CD14-positive monocyte (primary cell): ENCODE measurements around the gene ST7. TPM values are rescaled to one million over a fixed set of nuclear protein-coding genes. Genes with fewer than 3 reads are reported as not detected.

ENCODE experiments used
- DNase-seq, 3 donors: peaks; one replicate each; pipeline ENCODE4 v3.0.0-alpha.2; 2011 to 2022
- H2AFZ ChIP-seq: 2 replicates; pipeline ENCODE4 v1.6.0; 2012; ENCODE audit warnings: mild to moderate bottlenecking, low read depth, low read length, inconsistent platforms; ENCODE audit not compliant: insufficient read depth, poor library complexity, severe bottlenecking
- H3K27ac ChIP-seq, 2 donors: 1 replicate in 1 of 2; 2 replicates in 1 of 2; pipeline ENCODE4 v1.5.1; 2012 to 2013; ENCODE audit warnings: low read length in 2 of 2, control low read depth in 1 of 2, inconsistent platforms in 1 of 2, low read depth in 1 of 2, mild to moderate bottlenecking in 1 of 2
- H3K27me3 ChIP-seq, 2 donors: one replicate each; pipeline versions ENCODE4 v1.6.0 to v1.6.1; 2011 to 2013; ENCODE audit warnings: low read length in 2 of 2; ENCODE audit not compliant: control insufficient read depth in 2 of 2, insufficient read depth in 2 of 2
- H3K36me3 ChIP-seq, 2 donors: replicated peaks in 1 of 2; 1 replicate in 1 of 2; 2 replicates in 1 of 2; pipeline versions ENCODE4 v1.5.1 to v1.6.1; 2012 to 2013; ENCODE audit warnings: low read length in 2 of 2, control low read depth in 1 of 2, inconsistent platforms in 1 of 2, mild to moderate bottlenecking in 1 of 2; ENCODE audit not compliant: insufficient read depth in 2 of 2, control insufficient read depth in 1 of 2
- H3K4me1 ChIP-seq, 2 donors: 1 replicate in 1 of 2; 2 replicates in 1 of 2; pipeline versions ENCODE4 v1.5.1 to v1.6.1; 2012 to 2013; ENCODE audit warnings: low read length in 2 of 2, control low read depth in 1 of 2, inconsistent platforms in 1 of 2, mild to moderate bottlenecking in 1 of 2, moderate library complexity in 1 of 2; ENCODE audit not compliant: insufficient read depth in 2 of 2, control insufficient read depth in 1 of 2
- H3K4me2 ChIP-seq: replicated peaks from 2 replicates; pipeline ENCODE3; 2012; ENCODE audit warnings: low read length, moderate library complexity, mild to moderate bottlenecking; ENCODE audit not compliant: poor library complexity, severe bottlenecking; ENCODE audit errors: extremely low read depth
- H3K4me3 ChIP-seq, 3 experiments: fragments of 200-600 bp in 1 of 3; sonication (generic) in 1 of 3; replicated peaks in 1 of 3; 1 replicate in 2 of 3; 2 replicates in 1 of 3; pipeline ENCODE4 v1.5.1; 2011 to 2013; ENCODE audit warnings: low read length in 3 of 3, mild to moderate bottlenecking in 3 of 3, control low read depth in 2 of 3, low read depth in 2 of 3, inconsistent platforms in 1 of 3, moderate library complexity in 1 of 3
- H3K79me2 ChIP-seq: 2 replicates; pipeline ENCODE4 v1.6.0; 2012; ENCODE audit warnings: mild to moderate bottlenecking, control low read depth, inconsistent platforms, low read length, moderate library complexity; ENCODE audit not compliant: insufficient read depth
- H3K9ac ChIP-seq: 2 replicates; pipeline ENCODE4 v1.6.0; 2017; ENCODE audit warnings: low read length, mild to moderate bottlenecking; ENCODE audit not compliant: insufficient read depth, poor library complexity, severe bottlenecking
- H3K9me3 ChIP-seq, 2 donors: replicated peaks in 1 of 2; 1 replicate in 1 of 2; 2 replicates in 1 of 2; pipeline versions ENCODE4 v1.5.1 to v1.6.1; 2012 to 2013; ENCODE audit warnings: low read length in 2 of 2, control low read depth in 1 of 2; ENCODE audit not compliant: control insufficient read depth in 1 of 2, insufficient read depth in 1 of 2
- H4K20me1 ChIP-seq: 2 replicates; pipeline ENCODE4 v1.6.0; 2012; ENCODE audit warnings: mild to moderate bottlenecking, low read length, control low read depth, moderate library complexity; ENCODE audit not compliant: insufficient read depth
- H3K27ac Mint-ChIP-seq, 7 donors: one replicate each; pipeline ENCODE4 v1.8.0; 2020; ENCODE audit warnings: mild to moderate bottlenecking in 7 of 7, mixed read lengths in 7 of 7, moderate library complexity in 6 of 7, inconsistent platforms in 2 of 7
- H3K27me3 Mint-ChIP-seq, 3 donors: one replicate each; pipeline ENCODE4 v1.8.0; 2021 to 2022; ENCODE audit warnings: low read depth in 3 of 3, mild to moderate bottlenecking in 3 of 3, mixed read lengths in 3 of 3, moderate library complexity in 3 of 3, inconsistent platforms in 1 of 3
- H3K36me3 Mint-ChIP-seq, 2 donors: one replicate each; pipeline ENCODE4 v1.8.0; 2020; ENCODE audit warnings: mixed read lengths in 2 of 2, inconsistent platforms in 1 of 2, mild to moderate bottlenecking in 1 of 2
- H3K4me1 Mint-ChIP-seq: one replicate; pipeline ENCODE4 v1.8.0; 2020; ENCODE audit warnings: mild to moderate bottlenecking, mixed read lengths
- H3K4me3 Mint-ChIP-seq, 2 donors: one replicate each; pipeline ENCODE4 v1.8.0; 2020; ENCODE audit warnings: mild to moderate bottlenecking in 2 of 2, mixed read lengths in 2 of 2, moderate library complexity in 1 of 2
- H3K9me3 Mint-ChIP-seq, 7 donors: one replicate each; pipeline ENCODE4 v1.8.0; 2020 to 2022; ENCODE audit warnings: mixed read lengths in 7 of 7, mild to moderate bottlenecking in 6 of 7, moderate library complexity in 6 of 7, inconsistent platforms in 2 of 7
- CTCF ChIP-seq: fragments of 200-600 bp; IDR thresholded peaks from one replicate; pipeline ENCODE4 v1.8.0; 2022; ENCODE audit warnings: antibody characterized with exemption, mild to moderate bottlenecking
- WGBS: methylation state at CpG from one replicate; pipeline ENCODE4 v1.1.5; 2013; ENCODE audit warnings: missing lambda C conversion rate; ENCODE audit not compliant: insufficient coverage; 5-methylcytosine and 5-hydroxymethylcytosine counted together
- intact Hi-C, 2 donors: fragments of 100-400 bp; cut with micrococcal nuclease; formaldehyde crosslinking; loops; one replicate each; pipeline versions ENCODE4 v1.15.0 to v1.15.1; 2023
- polyA plus RNA-seq, 3 donors: library from polyadenylated mRNA; depleted of rRNA in 1 of 3; unstranded in 2 of 3; stranded (reverse) in 1 of 3; fragments of 300-500 nt in 2 of 3; fragments of >200 nt in 1 of 3; fragmentation: Illumina TruSeq in 2 of 3; gene quantifications; 1 replicate in 2 of 3; 2 replicates in 1 of 3; pipeline ENCODE4 v1.2.3, GENCODE V29; 2012 to 2021

ST7 gene
- polyA plus RNA-seq, 3 donors = 3.6 to 5.5 (median 4.1) TPM

- Histone ChIP-seq H3K4me3 (no peak overlapping the region), H3K4me1 (no peaks in the 10 kb centered on the region), H3K36me3 (no peaks in the 10 kb centered on the region), H3K27me3 (no peaks in the 10 kb centered on the region), H3K79me2 (no peaks in the 10 kb centered on the region), H3K4me2 (no peak overlapping the region), H3K9ac (no peak overlapping the region), H2AFZ (no peak overlapping the region), H4K20me1 (no peaks in the 10 kb centered on the region), H3K27ac (no peak overlapping the region), H3K9me3 (no peaks in the 10 kb centered on the region)
- no peak for DNase-seq
- 100% methylated on average over 3 of the region's 4 CpGs for WGBS
- Mint-ChIP-seq H3K4me1 (no peaks in the 10 kb centered on the region), H3K4me3 (no peak overlapping the region), H3K27ac (no peak overlapping the region), H3K36me3 (no peaks in the 10 kb centered on the region), H3K9me3 (peaks cover 0 to 4% (median 0%) of the 10 kb centered on the region in 7 donors), H3K27me3 (peaks cover 3 to 11% (median 5%) of the 10 kb centered on the region in 3 donors)
- intact Hi-C loops = no loop called here
- no peak for TF ChIP-seq CTCF
Observed at GRCh38 chr7:117250801-117251200, 297.5 kb downstream of the ST7 start.

GRCh38 chr7:117251687-117252086 is 298.4 kb downstream of the ST7 start:
- no peak overlapping the region for H3K27ac ChIP-seq
- H3K4me3 Mint-ChIP-seq = no peak overlapping the region
- 95% methylated on average over 4 of the region's 4 CpGs for WGBS
- no peaks in the 10 kb centered on the region for H3K27me3 ChIP-seq
- no peaks in the 10 kb centered on the region for H3K79me2 ChIP-seq
- no peak overlapping the region for H3K9ac ChIP-seq
- TF ChIP-seq CTCF = no peak
- H2AFZ ChIP-seq = no peak overlapping the region
- no peaks in the 10 kb centered on the region for H3K4me1 Mint-ChIP-seq
- peaks cover 3 to 6% (median 5%) of the 10 kb centered on the region in 3 donors for H3K27me3 Mint-ChIP-seq
- H3K9me3 Mint-ChIP-seq = peaks cover 0 to 2% (median 0%) of the 10 kb centered on the region in 7 donors
- H3K4me2 ChIP-seq = no peak overlapping the region
- no peaks in the 10 kb centered on the region for H3K4me1 ChIP-seq
- intact Hi-C loops = no loop called here
- H4K20me1 ChIP-seq = no peaks in the 10 kb centered on the region
- no peak overlapping the region for H3K27ac Mint-ChIP-seq
- H3K4me3 ChIP-seq = no peak overlapping the region
- no peak for DNase-seq
- no peaks in the 10 kb centered on the region for H3K9me3 ChIP-seq
- H3K36me3 ChIP-seq = no peaks in the 10 kb centered on the region
- H3K36me3 Mint-ChIP-seq = no peaks in the 10 kb centered on the region
